ENCODE measurements around the gene ETV3.

Gene ETV3

GRCh38 chr1:157168015-157168414 is 29.8 kb upstream of the ETV3 start:
- TF ChIP-seq CTCF (IDR thresholded peaks at IDR 0.05; ENCODE audit: borderline replicate concordance, control extremely low read depth, extremely low read depth, insufficient read depth, missing control alignments), result no peak
- no peak for DNase-seq (ENCODE audit: low spot score)
- in situ Hi-C loops (cut with MboI; ENCODE audit: low sequenced_read_pairs, unreplicated experiment), result no loop called here

GRCh38 chr1:157167437-157167836 is 29.2 kb upstream of the ETV3 start:
- TF ChIP-seq CTCF (IDR thresholded peaks at IDR 0.05; ENCODE audit: borderline replicate concordance, control extremely low read depth, extremely low read depth, insufficient read depth, missing control alignments), result no peak
- in situ Hi-C loops (cut with MboI; ENCODE audit: low sequenced_read_pairs, unreplicated experiment), result no loop called here
- no peak for DNase-seq (ENCODE audit: low spot score)

- no peak for DNase-seq (ENCODE audit: low spot score)
- in situ Hi-C loops (cut with MboI; ENCODE audit: low sequenced_read_pairs, unreplicated experiment), result no loop called here
- no peak for TF ChIP-seq CTCF (IDR thresholded peaks at IDR 0.05; ENCODE audit: borderline replicate concordance, control extremely low read depth, extremely low read depth, insufficient read depth, missing control alignments)
These were observed 28.4 kb upstream of the ETV3 start for GRCh38 chr1:157166590-157166989.

- peak; percentile 77 for TF ChIP-seq CTCF (IDR thresholded peaks at IDR 0.05; ENCODE audit: borderline replicate concordance, control extremely low read depth, extremely low read depth, insufficient read depth, missing control alignments)
- DNase-seq (ENCODE audit: low spot score), result peak; percentile 79
- in situ Hi-C loops (cut with MboI; ENCODE audit: low sequenced_read_pairs, unreplicated experiment), result no loop called here
These were observed 25.3 kb upstream of the ETV3 start for GRCh38 chr1:157163273-157164127.

GRCh38 chr1:157162345-157162744 is 24.1 kb upstream of the ETV3 start:
- TF ChIP-seq CTCF (IDR thresholded peaks at IDR 0.05; ENCODE audit: borderline replicate concordance, control extremely low read depth, extremely low read depth, insufficient read depth, missing control alignments), result no peak
- in situ Hi-C loops (cut with MboI; ENCODE audit: low sequenced_read_pairs, unreplicated experiment), result no loop called here
- no peak for DNase-seq (ENCODE audit: low spot score)

- no peak for TF ChIP-seq CTCF (IDR thresholded peaks at IDR 0.05; ENCODE audit: borderline replicate concordance, control extremely low read depth, extremely low read depth, insufficient read depth, missing control alignments)
- no peak for DNase-seq (ENCODE audit: low spot score)
- in situ Hi-C loops (cut with MboI; ENCODE audit: low sequenced_read_pairs, unreplicated experiment), result no loop called here
These were observed 23.7 kb upstream of the ETV3 start for GRCh38 chr1:157161901-157162300.
